HepG2 (cell line): ENCODE results near the gene INAFM1. TPM values are rescaled to one million over a fixed set of nuclear protein-coding genes. Genes with fewer than 3 reads are reported as not detected.
A peak's percentile ranks its signal among the peaks of the same experiment; 100 is the strongest.

Experiments
- ATAC-seq: fragments of 200-7000 bp; cut with Tn5 transposase; 3 replicates; pipeline ENCODE4 v1.9.1; 2020; ENCODE audit warnings: mild to moderate bottlenecking, moderate library complexity
- BruUV-seq: library from RNA; stranded (reverse); fragments of 400-500 nt; replicated peaks from 2 replicates; lab custom pipeline; 2021; lab: Mats Ljungman, UMichigan
- CTCF ChIA-PET: fragments of 300-600 bp; formaldehyde crosslinking; extraction: SDS; loops from one replicate; lab custom pipeline; 2021; ENCODE audit warnings: low total read pairs, inconsistent platforms, low intra/inter-chr PET ratio; lab: Yijun Ruan, JAX
- POLR2A ChIA-PET: fragments of 350-600 bp; sonication (Branson Sonifier 250); formaldehyde crosslinking; loops from one replicate; lab custom pipeline; 2020; ENCODE audit warnings: antibody characterized with exemption, inconsistent platforms; lab: Yijun Ruan, JAX
- DNase-seq: peaks from one replicate; pipeline ENCODE4 v3.0.0-alpha.2; 2015; ENCODE audit warnings: low spot score
- FAIRE-seq: peaks from 3 replicates; lab custom pipeline; 2011; peaks lifted over from hg19 to GRCh38; lab: Jason Lieb, UNC
- H2AFZ ChIP-seq: one replicate; pipeline ENCODE4 v1.6.1; 2011; ENCODE audit warnings: low read length, inconsistent platforms
- H3K27ac ChIP-seq: fragments of 300-600 bp; 3 replicates; pipeline ENCODE4 v1.8.0; 2011; ENCODE audit warnings: mixed run types, mild to moderate bottlenecking, mixed read lengths, low read length, inconsistent platforms; ENCODE audit not compliant: insufficient read depth; ENCODE audit errors: extremely low read length
- H3K27me3 ChIP-seq, 2 experiments: fragments of 200-600 bp in 1 of 2; 2 replicates in 1 of 2; 3 replicates in 1 of 2; pipeline versions ENCODE4 v1.6.0 to v1.8.0; 2011; ENCODE audit warnings: low read length in 2 of 2, mild to moderate bottlenecking in 2 of 2, moderate library complexity in 2 of 2, inconsistent platforms in 1 of 2; ENCODE audit not compliant: insufficient read depth in 2 of 2, control insufficient read depth in 1 of 2
- H3K36me3 ChIP-seq, 2 experiments: fragments of 200-600 bp in 1 of 2; replicated peaks in 1 of 2; 2 replicates in 1 of 2; 3 replicates in 1 of 2; pipeline versions ENCODE4 v1.5.1 to v1.8.0; 2011; ENCODE audit warnings: low read length in 2 of 2, inconsistent platforms in 1 of 2; ENCODE audit not compliant: insufficient read depth in 2 of 2, control insufficient read depth in 1 of 2
- H3K4me1 ChIP-seq: 2 replicates; pipeline ENCODE4 v1.5.1; 2012; ENCODE audit warnings: low read length, inconsistent platforms; ENCODE audit not compliant: insufficient read depth
- H3K4me2 ChIP-seq: 2 replicates; pipeline ENCODE4 v1.6.0; 2011; ENCODE audit warnings: low read depth, low read length, inconsistent platforms
- H3K4me3 ChIP-seq, 3 experiments: fragments of 200-600 bp in 1 of 3; sonication (generic), shearing (Covaris generic) in 1 of 3; replicated peaks in 1 of 3; 2 replicates each; pipeline ENCODE4 v1.5.1; 2011 to 2016; ENCODE audit warnings: low read length in 3 of 3, inconsistent platforms in 2 of 3, low read depth in 2 of 3, mild to moderate bottlenecking in 2 of 3, control low read depth in 1 of 3, mixed read lengths in 1 of 3; ENCODE audit not compliant: insufficient read depth in 1 of 3
- H3K79me2 ChIP-seq: one replicate; pipeline ENCODE4 v1.6.1; 2011; ENCODE audit warnings: low read length, inconsistent platforms; ENCODE audit not compliant: insufficient read depth
- H3K9ac ChIP-seq: 2 replicates; pipeline ENCODE4 v1.6.0; 2011; ENCODE audit warnings: mild to moderate bottlenecking, low read depth, low read length, inconsistent platforms; ENCODE audit not compliant: insufficient read depth
- H3K9me3 ChIP-seq: 2 replicates; pipeline ENCODE4 v1.5.1; 2012; ENCODE audit warnings: mild to moderate bottlenecking, low read length
- H4K20me1 ChIP-seq: 2 replicates; pipeline ENCODE4 v1.6.0; 2011; ENCODE audit warnings: inconsistent platforms, mild to moderate bottlenecking, low read length, moderate library complexity; ENCODE audit not compliant: insufficient read depth
- ATF2 ChIP-seq: sonication (generic); formaldehyde crosslinking; IDR thresholded peaks from 2 replicates; pipeline ENCODE4 v1.4.0; 2020; ENCODE audit warnings: missing genetic modification reagents
- DMAP1 ChIP-seq: IDR thresholded peaks from 2 replicates; pipeline ENCODE4 v1.6.1; 2016
- DRAP1 ChIP-seq: IDR thresholded peaks from 2 replicates; pipeline ENCODE4 v1.6.1; 2016; ENCODE audit warnings: missing genetic modification reagents, missing compliant biosample characterization
- E2F5 ChIP-seq: sonication (generic); formaldehyde crosslinking; conservative IDR thresholded peaks from 2 replicates; pipeline ENCODE4 v1.4.0; 2020; ENCODE audit warnings: missing genetic modification reagents
- FIP1L1 ChIP-seq: fragments of 200-400 bp; formaldehyde crosslinking; IDR thresholded peaks from 2 replicates; pipeline ENCODE4 v1.6.1; 2018; ENCODE audit warnings: low read depth, mild to moderate bottlenecking, low read length, moderate library complexity, borderline replicate concordance; ENCODE audit not compliant: insufficient read depth
- GLI4 ChIP-seq: sonication (generic); formaldehyde crosslinking; IDR thresholded peaks from 2 replicates; pipeline ENCODE4 v1.5.1; 2020; ENCODE audit warnings: missing genetic modification reagents, mild to moderate bottlenecking, moderate library complexity, borderline replicate concordance
- KDM3A ChIP-seq: IDR thresholded peaks from 2 replicates; pipeline ENCODE4 v1.6.1; 2018; ENCODE audit warnings: low read depth, missing compliant biosample characterization
- KDM6A ChIP-seq: IDR thresholded peaks from 2 replicates; pipeline ENCODE4 v1.6.1; 2016; ENCODE audit warnings: low read depth
- KLF13 ChIP-seq: sonication (generic); formaldehyde crosslinking; IDR thresholded peaks from 2 replicates; pipeline ENCODE4 v1.4.0; 2020; ENCODE audit warnings: mild to moderate bottlenecking, missing genetic modification reagents
- MATR3 ChIP-seq: sonication (generic); formaldehyde crosslinking; IDR thresholded peaks from 2 replicates; pipeline ENCODE4 v1.4.0; 2020; ENCODE audit warnings: missing genetic modification reagents
- MED8 ChIP-seq: sonication (generic); formaldehyde crosslinking; IDR thresholded peaks from 2 replicates; pipeline ENCODE4 v1.8.1; 2023; ENCODE audit warnings: mild to moderate bottlenecking, missing genetic modification reagents; ENCODE audit not compliant: insufficient replicate concordance
- MIXL1 ChIP-seq: IDR thresholded peaks from 2 replicates; pipeline ENCODE4 v1.6.1; 2016
- MXI1 ChIP-seq: IDR thresholded peaks from 3 replicates; pipeline ENCODE4 v1.6.1; 2012; ENCODE audit warnings: low read depth, low read length, inconsistent platforms, borderline replicate concordance
- RXRB ChIP-seq: IDR thresholded peaks from 2 replicates; pipeline ENCODE4 v1.6.1; 2016; ENCODE audit warnings: borderline replicate concordance, missing genetic modification reagents, missing compliant biosample characterization
- SMYD3 ChIP-seq: sonication (generic); formaldehyde crosslinking; IDR thresholded peaks from 2 replicates; pipeline ENCODE4 v1.8.1; 2023; ENCODE audit warnings: mild to moderate bottlenecking, missing genetic modification reagents
- TBX2 ChIP-seq: sonication (generic); formaldehyde crosslinking; IDR thresholded peaks from 2 replicates; pipeline ENCODE4 v1.5.0; 2020; ENCODE audit warnings: missing genetic modification reagents, mild to moderate bottlenecking, borderline replicate concordance
- ZNF225 ChIP-seq: sonication (generic); formaldehyde crosslinking; IDR thresholded peaks from 2 replicates; pipeline ENCODE4 v1.4.0; 2020; ENCODE audit warnings: mild to moderate bottlenecking, missing genetic modification reagents
- ZNF598 ChIP-seq: sonication (generic); formaldehyde crosslinking; IDR thresholded peaks from 2 replicates; pipeline ENCODE4 v1.5.1; 2020; ENCODE audit warnings: mild to moderate bottlenecking, missing genetic modification reagents, borderline replicate concordance
- WGBS: methylation state at CpG from one replicate; pipeline ENCODE4 v1.1.6; 2017; ENCODE audit warnings: low lambda C conversion rate; 5-methylcytosine and 5-hydroxymethylcytosine counted together
- in situ Hi-C: cut with HindIII; loops from 2 replicates; pipeline ENCODE4 v1.10.0; 2017; ENCODE audit warnings: low pct_unique_long_range_greater_than_20kb; ENCODE audit not compliant: extremely low pct_ligation_motif_present
- intact Hi-C: fragments of 100-400 bp; cut with micrococcal nuclease; formaldehyde crosslinking; loops from one replicate; pipeline ENCODE4 v1.10.0; 2022; ENCODE audit not compliant: unreplicated experiment
- polyA plus RNA-seq, 8 experiments: library from polyadenylated mRNA; depleted of rRNA in 3 of 8; stranded (reverse) in 7 of 8; unstranded in 1 of 8; fragments of >200 nt; fragmentation: Illumina TruSeq in 4 of 8; extraction: Trizol in 4 of 8; gene quantifications; 2 replicates each; pipeline versions ENCODE4 v1.2.1 to v1.2.3, GENCODE V29; 2011 to 2016; ENCODE audit warnings: low read depth in 4 of 8, missing spikeins in 1 of 8, mixed read lengths in 1 of 8; ENCODE audit not compliant: insufficient read depth in 1 of 8
- total RNA-seq, 5 experiments: library from RNA; depleted of rRNA; stranded (reverse); fragments of >200 nt; fragmentation: Illumina TruSeq; extraction: Trizol; gene quantifications; 2 replicates each; pipeline ENCODE4 v1.2.3, GENCODE V29; 2016; ENCODE audit warnings: low read depth in 1 of 5
- TF ChIP-seq, protein P1 (sequence below): IDR thresholded peaks from 2 replicates; pipeline ENCODE4 v1.6.1; 2018; ENCODE audit warnings: missing genetic modification reagents, mild to moderate bottlenecking, missing compliant biosample characterization
- TF ChIP-seq, protein P2 (sequence below): sonication (generic); formaldehyde crosslinking; IDR thresholded peaks from 2 replicates; pipeline ENCODE4 v1.4.0; 2020; ENCODE audit warnings: mild to moderate bottlenecking, missing genetic modification reagents

INAFM1 gene
- total and polyA plus RNA-seq, 2 of the 13 experiments (the other 11 are each of a cell fraction or from before 2014, with no cell fraction given): 0.88 to 1.9 TPM

- Histone ChIP-seq H3K36me3 (peaks cover 16 to 31% of the 10 kb centered on the region in 2 experiments), H3K79me2 (peaks cover 15% of the 10 kb centered on the region), H3K27ac (peak overlapping the region; percentile 86), H3K4me1 (peaks cover 43% of the 10 kb centered on the region), H4K20me1 (peaks cover 8% of the 10 kb centered on the region; the same call in 1 of the 2 replicates), H3K9ac (peak overlapping the region; percentile 87), H3K9me3 (no peaks in the 10 kb centered on the region), H2AFZ (no peak overlapping the region), H3K4me2 (no peak overlapping the region), H3K27me3 (no peaks in the 10 kb centered on the region), H3K4me3 (peak overlapping the region; percentile 65 to 88 (median 88); a peak in 4 of 6 replicates)
- peak; percentile 93 for FAIRE-seq
- ChIA-PET CTCF (no interaction called here), POLR2A (interaction anchor here (0.6 to 3.6 kb wide), 27 partner anchors 9 to 635 kb away, joined by 3 to 81 read pairs (median 5); partner anchors contain the start of genes DHX34, INAFM1, SLC1A5 and ZC3H4)
- in situ Hi-C loops: no loop called here
- peak; percentile 95 for DNase-seq
- intact Hi-C loops: loop anchor here (1.0 kb wide), 1 partner anchor 17 kb away; the partner anchor contains the start of gene INAFM1
- WGBS: 1% methylated on average over 39 of the region's 52 CpGs
- BruUV-seq: no TSS peak
- ATAC-seq: peak; percentile 78
- TF ChIP-seq GLI4 (CRISPR knock-in tag) (no peak), MXI1 (no peak), MIXL1 (CRISPR knock-in tag) (no peak), MATR3 (no peak), TBX2 (CRISPR knock-in tag) (no peak), ZNF598 (no peak), DRAP1 (CRISPR knock-in tag) (peak; percentile 84), ZNF225 (CRISPR knock-in tag) (no peak), KLF13 (CRISPR knock-in tag) (no peak), ATF2 (CRISPR knock-in tag) (0 out of 2 replicates have a peak, but pooled peaks have one; percentile 11), SMYD3 (no peak), RXRB (CRISPR knock-in tag) (no peak), FIP1L1 (no peak), KDM6A (CRISPR knock-in tag) (no peak), E2F5 (no peak), DMAP1 (CRISPR knock-in tag) (0 out of 2 replicates have a peak, but pooled peaks have one; percentile 6), KDM3A (CRISPR knock-in tag) (no peak), MED8 (CRISPR knock-in tag) (no peak)
- TF ChIP-seq, protein P1, sequence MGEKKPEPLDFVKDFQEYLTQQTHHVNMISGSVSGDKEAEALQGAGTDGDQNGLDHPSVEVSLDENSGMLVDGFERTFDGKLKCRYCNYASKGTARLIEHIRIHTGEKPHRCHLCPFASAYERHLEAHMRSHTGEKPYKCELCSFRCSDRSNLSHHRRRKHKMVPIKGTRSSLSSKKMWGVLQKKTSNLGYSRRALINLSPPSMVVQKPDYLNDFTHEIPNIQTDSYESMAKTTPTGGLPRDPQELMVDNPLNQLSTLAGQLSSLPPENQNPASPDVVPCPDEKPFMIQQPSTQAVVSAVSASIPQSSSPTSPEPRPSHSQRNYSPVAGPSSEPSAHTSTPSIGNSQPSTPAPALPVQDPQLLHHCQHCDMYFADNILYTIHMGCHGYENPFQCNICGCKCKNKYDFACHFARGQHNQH: 0 out of 2 replicates have a peak, but pooled peaks have one; percentile 19
- TF ChIP-seq, protein P2, sequence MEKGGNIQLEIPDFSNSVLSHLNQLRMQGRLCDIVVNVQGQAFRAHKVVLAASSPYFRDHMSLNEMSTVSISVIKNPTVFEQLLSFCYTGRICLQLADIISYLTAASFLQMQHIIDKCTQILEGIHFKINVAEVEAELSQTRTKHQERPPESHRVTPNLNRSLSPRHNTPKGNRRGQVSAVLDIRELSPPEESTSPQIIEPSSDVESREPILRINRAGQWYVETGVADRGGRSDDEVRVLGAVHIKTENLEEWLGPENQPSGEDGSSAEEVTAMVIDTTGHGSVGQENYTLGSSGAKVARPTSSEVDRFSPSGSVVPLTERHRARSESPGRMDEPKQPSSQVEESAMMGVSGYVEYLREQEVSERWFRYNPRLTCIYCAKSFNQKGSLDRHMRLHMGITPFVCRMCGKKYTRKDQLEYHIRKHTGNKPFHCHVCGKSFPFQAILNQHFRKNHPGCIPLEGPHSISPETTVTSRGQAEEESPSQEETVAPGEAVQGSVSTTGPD: no peak
These were observed 17.8 kb upstream of the INAFM1 start for GRCh38 chr19:47256693-47257410.
